NCI-H526 treated with DMSO at 0.1 percent for 48 hours (cell line): ENCODE measurements around the gene TTLL5.

ENCODE experiments used
- DNase-seq: peaks from one replicate; lab custom pipeline; 2025; lab: John Stamatoyannopoulos, UW

The TTLL5 gene

GRCh38 chr14:75969891-75970290 lies 308.8 kb downstream of the TTLL5 start:
- DNase-seq = no peak

GRCh38 chr14:75970989-75971388 lies 309.9 kb downstream of the TTLL5 start:
- no peak for DNase-seq

GRCh38 chr14:75971509-75971908 lies 310.5 kb downstream of the TTLL5 start:
- no peak for DNase-seq

GRCh38 chr14:75972801-75973421 lies 311.9 kb downstream of the TTLL5 start:
- no peak for DNase-seq

GRCh38 chr14:75976826-75977581 lies 316.0 kb downstream of the TTLL5 start:
- no peak for DNase-seq

- no peak for DNase-seq
These were observed 316.5 kb downstream of the TTLL5 start for GRCh38 chr14:75977582-75977943.

GRCh38 chr14:75978249-75978731 lies 317.2 kb downstream of the TTLL5 start:
- no peak for DNase-seq

- DNase-seq = no peak
These were observed 318.1 kb downstream of the TTLL5 start for GRCh38 chr14:75979071-75979571.

- DNase-seq = no peak
These were observed 318.9 kb downstream of the TTLL5 start for GRCh38 chr14:75979648-75980565.

- no peak for DNase-seq
These were observed 319.8 kb downstream of the TTLL5 start for GRCh38 chr14:75980856-75981255.

- DNase-seq = peak; percentile 52
These were observed 320.6 kb downstream of the TTLL5 start, which contains the start of gene TGFB3 for GRCh38 chr14:75981426-75982265. Gene TGFB3 (minus strand): TSS chr14:75981995. CDS start chr14:75980893, 1,102 bp downstream.

- peak; percentile 62 for DNase-seq
These were observed 321.4 kb downstream of the TTLL5 start for GRCh38 chr14:75982266-75983018.

GRCh38 chr14:75983019-75983358 lies 321.9 kb downstream of the TTLL5 start:
- DNase-seq = no peak

GRCh38 chr14:75984674-75985073 lies 323.6 kb downstream of the TTLL5 start:
- DNase-seq = no peak

GRCh38 chr14:75985618-75986438 lies 324.8 kb downstream of the TTLL5 start, which contains the start of gene IFT43:
Gene IFT43 (plus strand): TSS chr14:75985763. CDS start chr14:75985787, 24 bp downstream.
- peak; percentile 21 for DNase-seq

- no peak for DNase-seq
These were observed 325.4 kb downstream of the TTLL5 start for GRCh38 chr14:75986439-75986765.

- no peak for DNase-seq
These were observed 326.3 kb downstream of the TTLL5 start for GRCh38 chr14:75987201-75987970.

GRCh38 chr14:75989134-75989533 lies 328.1 kb downstream of the TTLL5 start:
- DNase-seq = no peak

- no peak for DNase-seq
These were observed 329.3 kb downstream of the TTLL5 start for GRCh38 chr14:75990297-75990696.
